Esophagus (tissue), 2 donors: ENCODE results near the gene WRAP53. TPM values are rescaled to one million over a fixed set of nuclear protein-coding genes. Genes with fewer than 3 reads are reported as not detected.

Experiments used
- H3K27ac ChIP-seq, 2 donors: one replicate each; pipeline ENCODE4 v1.5.1; 2013; ENCODE audit warnings: low read depth in 2 of 2, mild to moderate bottlenecking in 2 of 2, inconsistent platforms in 1 of 2, low read length in 1 of 2, moderate library complexity in 1 of 2
- H3K27me3 ChIP-seq, 2 donors: one replicate each; pipeline ENCODE4 v1.6.1; 2013; ENCODE audit warnings: low read length in 2 of 2, control low read depth in 1 of 2, mild to moderate bottlenecking in 1 of 2; ENCODE audit not compliant: insufficient read depth in 2 of 2, control insufficient read depth in 1 of 2
- H3K36me3 ChIP-seq, 2 donors: one replicate each; pipeline ENCODE4 v1.6.1; 2013; ENCODE audit warnings: low read length in 1 of 2; ENCODE audit not compliant: control insufficient read depth in 2 of 2, insufficient read depth in 2 of 2
- H3K4me1 ChIP-seq, 2 donors: one replicate each; pipeline ENCODE4 v1.6.1; 2013; ENCODE audit warnings: low read length in 1 of 2; ENCODE audit not compliant: control insufficient read depth in 2 of 2, insufficient read depth in 2 of 2
- H3K4me3 ChIP-seq, 2 donors: one replicate each; pipeline ENCODE4 v1.5.1; 2013; ENCODE audit warnings: low read length in 2 of 2, mild to moderate bottlenecking in 2 of 2, low read depth in 1 of 2, moderate library complexity in 1 of 2
- H3K9me3 ChIP-seq, 2 donors: one replicate each; pipeline ENCODE4 v1.6.1; 2013; ENCODE audit warnings: mild to moderate bottlenecking in 2 of 2, low read depth in 1 of 2, low read length in 1 of 2, moderate library complexity in 1 of 2; ENCODE audit not compliant: control insufficient read depth in 2 of 2, insufficient read depth in 1 of 2
- WGBS, 2 donors: extraction: QIAGEN DNeasy Blood & Tissue Kit; methylation state at CpG; one replicate each; pipeline ENCODE4 v1.1.7; 2013; 5-methylcytosine and 5-hydroxymethylcytosine counted together
- polyA plus RNA-seq, 2 donors: library from polyadenylated mRNA; stranded (reverse); fragments of 200-250 nt; gene quantifications; one replicate each; pipeline ENCODE4 v1.2.3, GENCODE V29; 2013
- donor health status: healthy with polysubstance abuse.
- donor health status: Bipolar disorder and iron deficiency.

WRAP53 gene
- polyA plus RNA-seq, 2 donors, result 5.5 to 13.3 TPM

DNA sequence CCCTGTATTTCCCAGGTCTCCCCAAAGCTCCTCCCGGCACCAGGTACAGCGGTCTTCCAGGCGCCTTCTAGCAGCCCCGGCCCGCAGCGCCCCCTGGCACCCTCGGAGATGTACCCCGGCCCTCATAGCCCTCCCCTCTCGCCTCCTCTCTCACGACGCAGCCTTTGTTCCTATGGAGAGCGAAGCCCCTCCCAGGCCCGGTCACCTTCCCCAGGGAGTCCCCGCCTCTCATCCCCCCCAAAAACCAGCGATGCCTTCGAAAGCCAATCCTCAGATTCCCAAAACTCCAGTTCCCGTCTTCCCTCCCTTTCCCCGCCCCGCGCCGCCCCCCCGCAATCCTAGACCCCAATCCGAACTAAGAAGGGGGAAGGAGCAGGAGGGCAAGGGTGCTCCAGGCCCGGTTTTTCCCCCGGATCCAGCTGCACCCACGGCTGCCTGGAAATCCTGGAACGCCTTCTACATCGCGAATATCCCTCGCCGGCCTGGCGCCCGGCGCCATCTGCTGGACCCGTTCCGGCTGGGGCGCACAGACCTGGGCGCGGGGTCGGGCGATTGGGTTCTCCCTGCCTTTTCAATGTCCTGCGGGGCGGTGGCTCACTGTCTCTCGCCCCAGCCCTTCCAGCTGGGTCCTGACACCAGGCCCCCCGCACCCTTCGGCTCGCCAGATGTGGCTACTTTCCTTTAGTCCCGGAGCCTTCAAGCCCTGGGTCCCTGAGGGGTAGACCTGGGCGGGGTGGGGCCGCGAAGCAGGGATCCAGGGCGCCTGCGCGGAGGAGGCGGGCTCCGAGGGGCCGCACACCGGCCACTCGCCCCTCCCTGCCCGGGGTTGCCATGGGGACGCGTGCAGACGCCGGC, 28.9 kb downstream of the WRAP53 start, which contains the start of gene DNAH2:
DNAH2 (plus strand) TSS at position 844 of the 855 bp plus-strand sequence. CDS start 1,991 bp downstream, outside the sequence.
- Histone ChIP-seq H3K36me3 (no peaks in the 10 kb centered on the region), H3K4me1 (peaks cover 0 to 12% of the 10 kb centered on the region in 2 donors), H3K27me3 (no peaks in the 10 kb centered on the region), H3K27ac (peak within 1 kb of the TSS; percentile 27 to 45), H3K4me3 (peak within 1 kb of the TSS; percentile 54 to 62), H3K9me3 (no peaks in the 10 kb centered on the region)
- WGBS, 2 donors, result 0 to 1% methylated on average over 58 to 64 of the region's 64 CpGs

DNA sequence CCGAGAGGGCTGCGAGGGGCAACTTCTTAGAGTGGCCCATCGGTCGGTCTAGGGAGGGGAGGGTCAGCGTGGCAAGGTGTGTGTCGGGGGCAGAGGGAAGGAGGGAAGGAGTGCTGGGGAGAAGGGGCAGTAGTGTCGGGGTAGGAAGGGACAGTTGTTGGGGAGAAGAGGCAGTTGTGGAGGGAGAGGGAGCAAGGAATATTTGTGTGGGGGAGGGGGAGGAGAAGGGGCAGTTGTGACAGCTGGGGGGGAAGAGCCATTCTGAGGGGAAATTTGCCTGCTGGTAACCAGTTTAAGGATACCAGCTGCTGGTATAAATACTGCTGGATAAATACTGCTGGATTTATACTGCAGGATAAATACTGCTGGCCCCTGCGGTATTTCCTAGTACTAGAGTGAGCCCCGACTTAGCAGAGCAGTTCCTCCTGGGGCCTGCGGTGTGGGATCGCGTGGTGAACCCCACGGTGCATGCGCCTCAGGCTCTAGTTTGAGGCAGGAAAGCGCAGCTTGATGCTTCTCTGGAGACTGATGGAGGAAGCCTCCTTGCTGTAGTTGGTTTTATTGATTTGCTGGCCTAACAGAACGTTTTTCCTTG, 29.6 kb downstream of the WRAP53 start:
- no peak overlapping the region for H3K27ac ChIP-seq
- WGBS, 2 donors, result 5 to 7% methylated on average over 16 of the region's 16 CpGs
- H3K36me3 ChIP-seq, result no peaks in the 10 kb centered on the region
- H3K27me3 ChIP-seq, result no peaks in the 10 kb centered on the region
- H3K4me1 ChIP-seq, result peaks cover 0 to 12% of the 10 kb centered on the region in 2 donors
- no peaks in the 10 kb centered on the region for H3K9me3 ChIP-seq
- H3K4me3 ChIP-seq, result peak overlapping the region; percentile 54 to 62

GRCh38 chr17:7719661-7720060, 31.4 kb downstream of the WRAP53 start:
- Histone ChIP-seq H3K4me1 (peaks cover 0 to 12% of the 10 kb centered on the region in 2 donors), H3K27me3 (no peaks in the 10 kb centered on the region), H3K4me3 (no peak overlapping the region), H3K27ac (no peak overlapping the region), H3K9me3 (no peaks in the 10 kb centered on the region), H3K36me3 (no peaks in the 10 kb centered on the region)
- 72 to 79% methylated on average over 9 of the region's 9 CpGs for WGBS, 2 donors

DNA sequence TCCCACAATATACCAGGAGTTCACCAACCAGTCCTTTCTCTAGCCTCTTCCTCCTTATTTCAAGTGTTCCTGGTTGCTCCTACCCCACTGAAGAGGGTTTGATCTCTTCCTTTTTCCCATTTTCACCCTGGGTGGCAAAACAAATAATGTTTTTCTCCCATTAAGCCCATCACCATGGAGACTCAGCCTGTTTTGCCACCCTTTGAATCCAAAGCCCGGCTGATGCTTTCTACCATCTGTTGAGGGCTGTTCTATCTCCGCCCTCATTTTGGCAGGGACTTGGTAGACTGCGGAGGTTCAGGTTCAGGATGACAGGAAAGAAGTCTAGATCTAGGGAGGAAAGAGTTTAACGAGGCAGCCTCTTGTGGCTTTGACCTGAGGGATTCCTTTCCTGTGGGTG, 31.8 kb downstream of the WRAP53 start:
- Histone ChIP-seq H3K27ac (no peak overlapping the region), H3K4me1 (peaks cover 0 to 12% of the 10 kb centered on the region in 2 donors), H3K9me3 (no peaks in the 10 kb centered on the region), H3K4me3 (no peak overlapping the region), H3K36me3 (no peaks in the 10 kb centered on the region), H3K27me3 (no peaks in the 10 kb centered on the region)
- WGBS, 2 donors, result 30 to 41% methylated on average over 4 of the region's 4 CpGs

DNA sequence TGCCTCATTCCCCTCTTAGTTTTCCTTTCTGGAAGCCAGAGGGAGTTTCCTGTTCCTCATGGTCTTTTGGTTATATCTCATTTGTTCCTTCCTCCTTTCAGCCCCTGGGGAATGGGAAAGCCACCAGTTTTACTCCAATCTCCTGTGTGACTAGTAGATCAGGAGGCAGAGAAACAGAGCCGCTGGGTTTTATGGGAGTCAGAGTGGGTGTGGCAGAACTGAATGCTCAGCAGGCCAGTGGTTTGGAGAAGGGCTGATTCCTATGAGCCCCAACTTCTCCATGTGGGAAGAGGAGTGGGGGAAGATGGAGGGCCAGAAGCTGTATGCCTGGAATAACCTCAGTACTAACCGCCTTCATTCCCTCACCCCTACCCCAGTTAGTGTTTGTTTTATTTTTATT, 33.3 kb downstream of the WRAP53 start:
- H3K36me3 ChIP-seq, result no peaks in the 10 kb centered on the region
- H3K4me3 ChIP-seq, result no peak overlapping the region
- H3K27me3 ChIP-seq, result no peaks in the 10 kb centered on the region
- H3K9me3 ChIP-seq, result no peaks in the 10 kb centered on the region
- 76 to 80% methylated on average over 2 of the region's 2 CpGs for WGBS, 2 donors
- no peak overlapping the region for H3K27ac ChIP-seq
- peaks cover 0 to 8% of the 10 kb centered on the region in 2 donors for H3K4me1 ChIP-seq

DNA sequence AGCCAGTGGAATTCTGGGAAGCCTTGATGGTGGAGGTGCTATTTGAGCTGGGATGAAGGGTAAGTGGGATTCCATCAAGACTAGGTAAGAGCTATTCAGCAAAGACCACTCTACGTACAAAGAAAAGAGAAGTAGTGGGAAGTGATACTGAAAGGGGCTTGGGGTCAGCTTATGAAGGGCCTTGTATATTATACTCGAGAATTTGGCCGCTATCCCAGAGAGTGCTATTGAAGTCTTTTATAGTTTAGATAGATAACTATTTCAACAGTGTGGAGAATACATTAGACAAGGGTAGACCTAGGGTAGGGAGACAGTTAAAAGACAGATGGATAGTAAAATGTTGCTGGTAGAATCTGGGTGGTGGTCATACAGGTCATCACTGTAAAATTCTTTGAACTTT, 39.6 kb downstream of the WRAP53 start:
- WGBS, 2 donors, result 60 to 68% methylated on average over 3 of the region's 3 CpGs
- H3K36me3 ChIP-seq, result no peaks in the 10 kb centered on the region
- H3K9me3 ChIP-seq, result no peaks in the 10 kb centered on the region
- no peaks in the 10 kb centered on the region for H3K4me1 ChIP-seq
- no peak overlapping the region for H3K27ac ChIP-seq
- H3K4me3 ChIP-seq, result no peak overlapping the region
- no peaks in the 10 kb centered on the region for H3K27me3 ChIP-seq

GRCh38 chr17:7729816-7730215, 41.5 kb downstream of the WRAP53 start:
- Histone ChIP-seq H3K27ac (no peak overlapping the region), H3K9me3 (no peaks in the 10 kb centered on the region), H3K4me3 (no peak overlapping the region), H3K36me3 (no peaks in the 10 kb centered on the region), H3K27me3 (no peaks in the 10 kb centered on the region), H3K4me1 (no peaks in the 10 kb centered on the region)
- WGBS, 2 donors, result 35 to 67% methylated on average over 1 of the region's 1 CpG

GRCh38 chr17:7732981-7733539, 44.8 kb downstream of the WRAP53 start:
- Histone ChIP-seq H3K4me1 (no peaks in the 10 kb centered on the region), H3K4me3 (no peak overlapping the region), H3K27me3 (no peaks in the 10 kb centered on the region), H3K9me3 (no peaks in the 10 kb centered on the region), H3K36me3 (no peaks in the 10 kb centered on the region), H3K27ac (no peak overlapping the region)
- WGBS, 2 donors, result 77 to 79% methylated on average over 14 of the region's 14 CpGs

- Histone ChIP-seq H3K36me3 (no peaks in the 10 kb centered on the region), H3K27ac (no peak overlapping the region), H3K4me3 (no peak overlapping the region), H3K4me1 (peaks cover 0 to 3% of the 10 kb centered on the region in 2 donors), H3K9me3 (no peaks in the 10 kb centered on the region), H3K27me3 (no peaks in the 10 kb centered on the region)
- WGBS, 2 donors, result 84 to 86% methylated on average over 5 of the region's 5 CpGs
Measured at GRCh38 chr17:7737601-7738000, 49.3 kb downstream of the WRAP53 start.
